AG04450 (cell line): ENCODE measurements around the gene F13A1. TPM values are rescaled to one million over a fixed set of nuclear protein-coding genes. Genes with fewer than 3 reads are reported as not detected.

ENCODE experiments used
- CTCF ChIA-PET: fragments of 300-600, 350-600 bp; formaldehyde crosslinking; extraction: SDS; loops from one replicate; lab custom pipeline; 2022; ENCODE audit warnings: antibody characterized with exemption, inconsistent platforms; lab: Charles Lee
- POLR2A ChIA-PET: fragments of 350-600 bp; formaldehyde crosslinking; extraction: SDS; loops from one replicate; lab custom pipeline; 2021; ENCODE audit warnings: antibody characterized with exemption, inconsistent platforms; lab: Yijun Ruan, JAX
- DNase-seq: peaks from one replicate; pipeline ENCODE4 v3.0.0-alpha.2; 2011; ENCODE audit warnings: low read depth, low spot score
- H3K27ac ChIP-seq: one replicate; pipeline ENCODE4 v1.5.1; 2012; ENCODE audit warnings: low read depth, low read length, control low read depth
- H3K27me3 ChIP-seq: one replicate; pipeline ENCODE4 v1.6.0; 2012; ENCODE audit warnings: low read length; ENCODE audit not compliant: control insufficient read depth, insufficient read depth
- H3K4me3 ChIP-seq: 2 replicates; pipeline ENCODE4 v1.5.1; 2011; ENCODE audit warnings: mild to moderate bottlenecking, low read depth, low read length, control low read depth
- H3K9me3 ChIP-seq: 2 replicates; pipeline ENCODE4 v1.5.1; 2012; ENCODE audit warnings: low read length; ENCODE audit not compliant: control insufficient read depth, insufficient read depth
- CTCF ChIP-seq: IDR thresholded peaks from 2 replicates; pipeline ENCODE4 v1.5.1; 2011; ENCODE audit warnings: low read depth, low read length, control low read depth, inconsistent platforms
- polyA plus RNA-seq: library from polyadenylated mRNA; depleted of rRNA; stranded (reverse); fragments of >200 nt; gene quantifications from 2 replicates; pipeline ENCODE4 v1.2.3, GENCODE V29; 2011

F13A1 gene
- polyA plus RNA-seq, 1 experiment, result not detected

- no peak for TF ChIP-seq CTCF
- Histone ChIP-seq H3K27me3 (no peaks in the 10 kb centered on the region), H3K27ac (no peak overlapping the region), H3K9me3 (peaks cover 9% of the 10 kb centered on the region; the same call in 1 of the 2 replicates), H3K4me3 (no peak overlapping the region)
- DNase-seq, result no peak
- CTCF ChIA-PET, result no interaction called here
- POLR2A ChIA-PET, result no interaction called here
Observed at GRCh38 chr6:6239598-6240581, 80.6 kb downstream of the F13A1 start.

- POLR2A ChIA-PET, result no interaction called here
- no peak for DNase-seq
- Histone ChIP-seq H3K9me3 (peaks cover 3% of the 10 kb centered on the region; the same call in 1 of the 2 replicates), H3K27me3 (no peaks in the 10 kb centered on the region), H3K4me3 (no peak overlapping the region), H3K27ac (no peak overlapping the region)
- TF ChIP-seq CTCF, result no peak
- CTCF ChIA-PET, result no interaction called here
Observed at GRCh38 chr6:6236730-6237469, 83.6 kb downstream of the F13A1 start.

GRCh38 chr6:6235786-6236185 lies 84.7 kb downstream of the F13A1 start:
- Histone ChIP-seq H3K9me3 (no peaks in the 10 kb centered on the region), H3K4me3 (no peak overlapping the region), H3K27me3 (no peaks in the 10 kb centered on the region), H3K27ac (no peak overlapping the region)
- no peak for DNase-seq
- POLR2A ChIA-PET, result no interaction called here
- TF ChIP-seq CTCF, result no peak
- CTCF ChIA-PET, result no interaction called here

- Histone ChIP-seq H3K4me3 (no peak overlapping the region), H3K27ac (no peak overlapping the region), H3K9me3 (peaks cover 7% of the 10 kb centered on the region), H3K27me3 (no peaks in the 10 kb centered on the region)
- no peak for DNase-seq
- CTCF ChIA-PET, result no interaction called here
- no peak for TF ChIP-seq CTCF
- POLR2A ChIA-PET, result no interaction called here
Observed at GRCh38 chr6:6234963-6235362, 85.5 kb downstream of the F13A1 start.

- Histone ChIP-seq H3K27me3 (no peaks in the 10 kb centered on the region), H3K4me3 (no peak overlapping the region), H3K9me3 (peaks cover 17% of the 10 kb centered on the region), H3K27ac (no peak overlapping the region)
- DNase-seq, result no peak
- ChIA-PET CTCF (no interaction called here), POLR2A (no interaction called here)
- no peak for TF ChIP-seq CTCF
Observed at GRCh38 chr6:6230286-6230685, 90.2 kb downstream of the F13A1 start.
